HUES48 (cell line): Measurements from ENCODE around the gene RXRG.

ENCODE experiments used
- H3K27ac ChIP-seq: one replicate; pipeline ENCODE4 v1.7.0; 2013; ENCODE audit warnings: low read depth, low read length, inconsistent platforms
- H3K27me3 ChIP-seq: 2 replicates; pipeline ENCODE4 v1.6.1; 2013; ENCODE audit warnings: mild to moderate bottlenecking, low read length; ENCODE audit not compliant: control insufficient read depth, insufficient read depth
- H3K36me3 ChIP-seq: 2 replicates; pipeline ENCODE4 v1.6.1; 2013; ENCODE audit warnings: low read length; ENCODE audit not compliant: control insufficient read depth, insufficient read depth
- H3K4me1 ChIP-seq: 2 replicates; pipeline ENCODE4 v1.6.1; 2013; ENCODE audit warnings: mild to moderate bottlenecking, low read length; ENCODE audit not compliant: control insufficient read depth, insufficient read depth
- H3K4me3 ChIP-seq: 2 replicates; pipeline ENCODE4 v1.5.1; 2013; ENCODE audit warnings: mild to moderate bottlenecking, low read depth, low read length
- H3K9ac ChIP-seq: 2 replicates; pipeline ENCODE4 v1.6.1; 2013; ENCODE audit warnings: mild to moderate bottlenecking, low read depth, low read length, moderate library complexity
- H3K9me3 ChIP-seq: 2 replicates; pipeline ENCODE4 v1.6.1; 2013; ENCODE audit warnings: low read length; ENCODE audit not compliant: control insufficient read depth, insufficient read depth

The RXRG gene

GRCh38 chr1:165444897-165445370 lies at the start of gene RXRG:
RXRG (minus strand) TSS chr1:165445126; CDS start chr1:165444893, 233 bp downstream.
- peaks cover 92% of the 10 kb centered on the region for H3K27me3 ChIP-seq
- no peaks in the 10 kb centered on the region for H3K9me3 ChIP-seq
- H3K27ac ChIP-seq = no peak within 1 kb of the TSS
- peak within 1 kb of the TSS; percentile 42 for H3K4me3 ChIP-seq
- H3K36me3 ChIP-seq = no peaks in the 10 kb centered on the region
- no peak within 1 kb of the TSS for H3K9ac ChIP-seq
- H3K4me1 ChIP-seq = peaks cover 22% of the 10 kb centered on the region

GRCh38 chr1:165492845-165493373 lies 48.0 kb upstream of the RXRG start:
- no peak overlapping the region for H3K9ac ChIP-seq
- no peaks in the 10 kb centered on the region for H3K36me3 ChIP-seq
- no peak overlapping the region for H3K4me3 ChIP-seq
- H3K4me1 ChIP-seq = no peaks in the 10 kb centered on the region
- no peak overlapping the region for H3K27ac ChIP-seq
- H3K27me3 ChIP-seq = no peaks in the 10 kb centered on the region; the same call in 1 of the 2 replicates
- H3K9me3 ChIP-seq = no peaks in the 10 kb centered on the region

- H3K9ac ChIP-seq = no peak overlapping the region
- no peak overlapping the region for H3K27ac ChIP-seq
- H3K9me3 ChIP-seq = no peaks in the 10 kb centered on the region
- no peaks in the 10 kb centered on the region; the same call in 1 of the 2 replicates for H3K27me3 ChIP-seq
- no peaks in the 10 kb centered on the region for H3K36me3 ChIP-seq
- no peak overlapping the region for H3K4me3 ChIP-seq
- no peaks in the 10 kb centered on the region for H3K4me1 ChIP-seq
These were observed 45.2 kb upstream of the RXRG start for GRCh38 chr1:165490175-165490574.

GRCh38 chr1:165487921-165488320 lies 43.0 kb upstream of the RXRG start:
- Histone ChIP-seq H3K4me3 (no peak overlapping the region), H3K27me3 (no peaks in the 10 kb centered on the region; the same call in 1 of the 2 replicates), H3K9me3 (no peaks in the 10 kb centered on the region), H3K27ac (no peak overlapping the region), H3K4me1 (no peaks in the 10 kb centered on the region), H3K36me3 (no peaks in the 10 kb centered on the region), H3K9ac (no peak overlapping the region)

GRCh38 chr1:165486663-165487062 lies 41.7 kb upstream of the RXRG start:
- Histone ChIP-seq H3K9me3 (no peaks in the 10 kb centered on the region), H3K27ac (no peak overlapping the region), H3K27me3 (no peaks in the 10 kb centered on the region; the same call in 1 of the 2 replicates), H3K9ac (no peak overlapping the region), H3K36me3 (no peaks in the 10 kb centered on the region), H3K4me1 (no peaks in the 10 kb centered on the region), H3K4me3 (no peak overlapping the region)

GRCh38 chr1:165485716-165486115 lies 40.8 kb upstream of the RXRG start:
- Histone ChIP-seq H3K36me3 (no peaks in the 10 kb centered on the region), H3K27me3 (no peaks in the 10 kb centered on the region), H3K4me1 (no peaks in the 10 kb centered on the region), H3K9ac (no peak overlapping the region), H3K27ac (no peak overlapping the region), H3K9me3 (no peaks in the 10 kb centered on the region), H3K4me3 (no peak overlapping the region)

GRCh38 chr1:165484532-165484931 lies 39.6 kb upstream of the RXRG start:
- Histone ChIP-seq H3K27me3 (no peaks in the 10 kb centered on the region), H3K36me3 (no peaks in the 10 kb centered on the region), H3K4me3 (no peak overlapping the region), H3K27ac (no peak overlapping the region), H3K9me3 (no peaks in the 10 kb centered on the region), H3K4me1 (no peaks in the 10 kb centered on the region), H3K9ac (no peak overlapping the region)

GRCh38 chr1:165483412-165483811 lies 38.5 kb upstream of the RXRG start:
- H3K4me3 ChIP-seq = no peak overlapping the region
- H3K27ac ChIP-seq = no peak overlapping the region
- no peaks in the 10 kb centered on the region for H3K9me3 ChIP-seq
- H3K9ac ChIP-seq = no peak overlapping the region
- no peaks in the 10 kb centered on the region for H3K4me1 ChIP-seq
- H3K36me3 ChIP-seq = no peaks in the 10 kb centered on the region
- no peaks in the 10 kb centered on the region for H3K27me3 ChIP-seq

- no peaks in the 10 kb centered on the region for H3K27me3 ChIP-seq
- no peak overlapping the region for H3K4me3 ChIP-seq
- H3K36me3 ChIP-seq = no peaks in the 10 kb centered on the region
- H3K9ac ChIP-seq = no peak overlapping the region
- H3K27ac ChIP-seq = no peak overlapping the region
- H3K9me3 ChIP-seq = no peaks in the 10 kb centered on the region
- no peaks in the 10 kb centered on the region for H3K4me1 ChIP-seq
These were observed 37.0 kb upstream of the RXRG start for GRCh38 chr1:165481820-165482532.

- H3K9me3 ChIP-seq = no peaks in the 10 kb centered on the region
- no peaks in the 10 kb centered on the region for H3K4me1 ChIP-seq
- H3K9ac ChIP-seq = no peak overlapping the region
- H3K27me3 ChIP-seq = no peaks in the 10 kb centered on the region
- H3K36me3 ChIP-seq = no peaks in the 10 kb centered on the region
- no peak overlapping the region for H3K4me3 ChIP-seq
- no peak overlapping the region for H3K27ac ChIP-seq
These were observed 31.9 kb upstream of the RXRG start for GRCh38 chr1:165476776-165477175.

GRCh38 chr1:165474196-165474595 lies 29.3 kb upstream of the RXRG start:
- no peaks in the 10 kb centered on the region for H3K9me3 ChIP-seq
- H3K4me1 ChIP-seq = no peaks in the 10 kb centered on the region
- no peak overlapping the region for H3K27ac ChIP-seq
- no peak overlapping the region for H3K9ac ChIP-seq
- no peaks in the 10 kb centered on the region for H3K27me3 ChIP-seq
- H3K36me3 ChIP-seq = no peaks in the 10 kb centered on the region
- H3K4me3 ChIP-seq = no peak overlapping the region
